ENCODE measurements around the gene ICOS.

DNA sequence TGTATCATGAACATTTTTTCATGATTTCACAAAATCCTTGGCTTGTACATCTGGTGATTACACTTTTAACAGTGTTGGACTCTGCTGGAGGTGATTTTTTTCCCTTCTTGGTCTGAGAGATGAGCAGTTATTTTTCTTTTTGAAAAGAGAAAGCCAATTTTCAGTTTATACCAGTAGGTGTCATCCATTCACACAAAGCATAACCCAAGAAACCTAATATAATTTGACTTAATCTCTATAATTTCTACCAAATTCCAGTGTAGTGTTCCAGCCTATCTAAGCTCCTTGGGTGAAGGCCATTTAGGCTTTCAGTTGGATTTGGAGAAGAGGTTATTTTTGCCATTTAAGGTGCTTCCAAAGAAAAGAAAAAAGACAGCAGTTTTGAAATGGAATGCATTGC lies 7.7 kb upstream of the ICOS start:
- TF ChIP-seq POLR2AphosphoS5 (IDR thresholded peaks at IDR 0.05) (no peak), POLR2A (IDR thresholded peaks at IDR 0.05) (no peak)
- TF ChIP-seq, protein P1, sequence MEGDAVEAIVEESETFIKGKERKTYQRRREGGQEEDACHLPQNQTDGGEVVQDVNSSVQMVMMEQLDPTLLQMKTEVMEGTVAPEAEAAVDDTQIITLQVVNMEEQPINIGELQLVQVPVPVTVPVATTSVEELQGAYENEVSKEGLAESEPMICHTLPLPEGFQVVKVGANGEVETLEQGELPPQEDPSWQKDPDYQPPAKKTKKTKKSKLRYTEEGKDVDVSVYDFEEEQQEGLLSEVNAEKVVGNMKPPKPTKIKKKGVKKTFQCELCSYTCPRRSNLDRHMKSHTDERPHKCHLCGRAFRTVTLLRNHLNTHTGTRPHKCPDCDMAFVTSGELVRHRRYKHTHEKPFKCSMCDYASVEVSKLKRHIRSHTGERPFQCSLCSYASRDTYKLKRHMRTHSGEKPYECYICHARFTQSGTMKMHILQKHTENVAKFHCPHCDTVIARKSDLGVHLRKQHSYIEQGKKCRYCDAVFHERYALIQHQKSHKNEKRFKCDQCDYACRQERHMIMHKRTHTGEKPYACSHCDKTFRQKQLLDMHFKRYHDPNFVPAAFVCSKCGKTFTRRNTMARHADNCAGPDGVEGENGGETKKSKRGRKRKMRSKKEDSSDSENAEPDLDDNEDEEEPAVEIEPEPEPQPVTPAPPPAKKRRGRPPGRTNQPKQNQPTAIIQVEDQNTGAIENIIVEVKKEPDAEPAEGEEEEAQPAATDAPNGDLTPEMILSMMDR (IDR thresholded peaks at IDR 0.05), result peak in 2 of 5 experiments; percentile 15 to 17
